HPDE6-E6E7 (cell line): ENCODE data around the gene INKA2.

ENCODE experiments used
- DNase-seq: peaks from one replicate; pipeline ENCODE4 v3.0.0; 2011; ENCODE audit warnings: missing footprints; ENCODE audit errors: extremely low spot score

Gene INKA2

DNA sequence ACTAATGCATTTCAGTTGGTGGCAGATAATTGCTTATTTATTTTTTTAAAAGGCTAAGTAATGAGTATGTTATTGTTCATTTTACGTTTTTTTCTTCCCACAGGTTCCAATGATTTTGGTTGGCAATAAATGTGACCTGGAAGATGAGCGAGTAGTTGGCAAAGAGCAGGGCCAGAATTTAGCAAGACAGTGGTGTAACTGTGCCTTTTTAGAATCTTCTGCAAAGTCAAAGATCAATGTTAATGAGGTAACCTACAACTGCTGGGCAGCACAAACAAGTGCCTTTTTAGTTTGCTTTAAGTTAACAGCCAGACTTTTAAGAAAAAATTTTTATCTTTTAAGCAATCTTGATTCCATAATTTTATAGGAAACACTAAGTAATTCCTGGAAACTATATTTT, 35.0 kb downstream of the INKA2 start:
- DNase-seq = no peak

DNA sequence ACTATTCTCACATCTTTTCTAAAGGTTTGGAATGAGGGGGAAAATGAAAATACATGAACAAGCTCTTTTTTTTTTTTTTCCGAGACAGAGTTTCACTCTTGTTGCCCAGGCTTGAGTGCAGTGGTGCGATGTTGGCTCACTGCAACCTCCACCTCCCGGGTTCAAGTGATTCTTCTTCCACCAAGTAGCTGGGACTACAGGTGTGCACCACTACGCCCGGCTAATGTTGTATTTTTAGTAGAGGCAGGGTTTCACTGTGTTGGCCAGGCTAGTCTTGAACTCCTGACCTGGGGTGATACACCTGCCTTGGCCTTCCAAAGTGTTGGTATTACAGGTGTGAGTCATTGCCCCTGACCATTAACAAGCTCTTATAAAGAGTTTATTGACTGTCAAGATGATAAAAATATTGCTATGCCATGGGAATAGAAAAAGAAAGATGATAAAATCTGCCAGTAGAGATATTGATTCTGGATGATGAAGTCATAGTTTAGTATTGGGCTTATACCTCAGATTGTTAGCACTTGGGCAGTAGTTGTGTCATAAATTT, 36.6 kb downstream of the INKA2 start:
- DNase-seq = no peak

DNA sequence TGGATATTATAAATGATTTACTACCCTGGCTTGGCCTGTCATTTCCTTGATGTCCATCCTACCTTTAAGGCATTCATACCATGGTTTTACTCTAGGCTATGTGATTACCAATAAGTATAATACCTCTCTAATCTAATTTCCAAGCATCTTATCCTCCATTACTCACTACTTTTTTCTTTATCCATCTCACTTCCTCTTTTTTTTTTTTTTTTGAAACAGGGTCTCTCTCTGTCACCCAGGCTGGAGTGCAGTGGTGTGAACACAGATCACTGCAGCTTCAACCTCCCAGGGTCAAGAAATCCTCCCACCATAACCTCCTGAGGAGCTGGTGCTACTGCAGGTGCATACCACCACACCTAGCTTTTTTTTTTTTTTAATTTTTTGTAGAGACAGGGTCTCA, 39.9 kb downstream of the INKA2 start:
- DNase-seq = no peak

DNA sequence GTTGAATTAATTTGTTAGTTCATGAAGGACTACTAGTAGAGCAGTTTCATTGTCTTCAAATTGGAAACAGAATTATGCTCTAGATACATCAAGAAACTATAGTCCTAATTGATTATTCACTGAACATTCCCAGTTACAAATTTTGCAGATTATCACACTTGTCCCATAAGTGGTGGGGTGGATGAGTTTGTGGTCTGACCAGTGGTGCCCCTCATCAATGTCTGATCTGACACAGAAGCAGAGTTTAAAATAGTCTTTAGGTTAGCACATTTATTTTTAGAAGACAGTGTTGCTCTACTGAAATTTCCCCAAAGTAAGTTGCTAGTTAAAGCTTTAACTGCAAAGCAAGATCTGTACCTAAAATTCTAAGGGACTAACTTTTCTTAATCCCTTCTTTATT, 42.9 kb downstream of the INKA2 start:
- DNase-seq = no peak

DNA sequence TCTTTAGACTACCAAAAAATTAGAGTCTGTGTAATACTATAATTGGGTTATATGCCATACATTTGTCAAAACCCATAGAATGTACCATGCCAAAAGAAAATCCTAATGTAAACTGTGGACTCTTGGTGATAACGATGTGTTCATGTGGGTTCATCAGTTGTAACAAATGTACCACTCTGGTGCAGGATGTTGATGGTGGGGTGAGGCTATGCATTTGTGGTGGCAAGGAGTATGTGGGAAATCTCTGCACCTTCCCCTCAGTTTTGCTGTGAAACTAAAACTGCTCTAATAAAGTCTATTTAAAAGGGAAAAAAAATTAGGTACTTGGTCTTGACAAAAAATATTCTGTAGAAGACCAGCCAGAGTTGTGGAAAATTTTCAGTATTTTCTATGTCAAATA, 43.4 kb downstream of the INKA2 start:
- no peak for DNase-seq

- DNase-seq = no peak
Observed at GRCh38 chr1:111691886-111692285, 47.3 kb downstream of the INKA2 start.

- no peak for DNase-seq
Observed at GRCh38 chr1:111690306-111690617, 48.9 kb downstream of the INKA2 start.
